Measurements from ENCODE around the gene RSAD2.

DNA sequence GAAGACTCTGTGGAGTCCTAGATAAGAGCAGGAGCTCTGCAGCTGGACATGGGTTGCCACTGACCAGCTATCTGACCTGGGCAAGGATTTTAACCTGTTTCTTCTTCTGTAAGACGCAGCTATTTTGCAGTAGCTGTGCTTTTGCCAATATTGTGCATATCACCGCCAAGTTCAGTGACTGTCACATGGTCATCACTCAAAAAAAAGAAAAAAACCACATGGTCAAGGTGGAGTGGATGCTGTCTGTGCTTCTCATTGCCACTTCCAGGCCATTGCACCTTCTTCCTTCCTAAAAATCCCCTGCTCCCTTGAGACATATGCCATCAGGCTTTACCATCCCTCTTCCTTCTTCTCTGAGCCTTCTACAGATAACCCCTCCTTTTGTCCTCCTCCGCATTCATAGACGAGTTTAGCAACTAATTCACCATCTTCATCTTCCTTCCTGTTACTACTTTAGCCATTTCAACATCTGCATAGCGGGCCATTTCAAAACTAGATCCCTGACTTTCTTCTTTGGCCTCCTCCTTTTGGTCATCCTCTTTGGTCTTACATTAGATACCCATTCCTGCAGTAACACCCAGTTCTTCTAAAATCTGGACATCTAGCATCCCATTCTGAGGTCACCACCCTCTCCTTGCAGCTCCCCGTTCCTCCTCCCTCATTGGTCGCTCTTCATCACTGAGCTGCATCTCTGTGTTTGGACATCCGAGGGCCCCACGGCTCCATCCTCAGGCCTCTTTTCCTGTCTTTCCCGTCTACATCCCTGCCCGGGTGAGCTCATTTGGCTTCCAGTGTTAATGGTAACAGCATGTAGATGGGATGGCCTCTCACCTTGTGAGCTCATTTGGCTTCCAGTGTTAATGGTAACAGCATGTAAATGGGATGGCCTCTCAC lies 57.4 kb downstream of the RSAD2 start:
- TF ChIP-seq, protein P1, sequence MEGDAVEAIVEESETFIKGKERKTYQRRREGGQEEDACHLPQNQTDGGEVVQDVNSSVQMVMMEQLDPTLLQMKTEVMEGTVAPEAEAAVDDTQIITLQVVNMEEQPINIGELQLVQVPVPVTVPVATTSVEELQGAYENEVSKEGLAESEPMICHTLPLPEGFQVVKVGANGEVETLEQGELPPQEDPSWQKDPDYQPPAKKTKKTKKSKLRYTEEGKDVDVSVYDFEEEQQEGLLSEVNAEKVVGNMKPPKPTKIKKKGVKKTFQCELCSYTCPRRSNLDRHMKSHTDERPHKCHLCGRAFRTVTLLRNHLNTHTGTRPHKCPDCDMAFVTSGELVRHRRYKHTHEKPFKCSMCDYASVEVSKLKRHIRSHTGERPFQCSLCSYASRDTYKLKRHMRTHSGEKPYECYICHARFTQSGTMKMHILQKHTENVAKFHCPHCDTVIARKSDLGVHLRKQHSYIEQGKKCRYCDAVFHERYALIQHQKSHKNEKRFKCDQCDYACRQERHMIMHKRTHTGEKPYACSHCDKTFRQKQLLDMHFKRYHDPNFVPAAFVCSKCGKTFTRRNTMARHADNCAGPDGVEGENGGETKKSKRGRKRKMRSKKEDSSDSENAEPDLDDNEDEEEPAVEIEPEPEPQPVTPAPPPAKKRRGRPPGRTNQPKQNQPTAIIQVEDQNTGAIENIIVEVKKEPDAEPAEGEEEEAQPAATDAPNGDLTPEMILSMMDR (IDR thresholded peaks at IDR 0.05) = no peak
- TF ChIP-seq POLR2AphosphoS5 (IDR thresholded peaks at IDR 0.05) = no peak
- no peak for TF ChIP-seq POLR2A (IDR thresholded peaks at IDR 0.05; ENCODE audit: low read depth)

Data from esophagus muscularis mucosa (tissue), 3 donors.